ENCODE data around the gene CLK3.

CLK3 gene

GRCh38 chr15:74653426-74654102 is 37.9 kb downstream of the CLK3 start:
- TF ChIP-seq TAF1 (IDR thresholded peaks at IDR 0.05; ENCODE audit: borderline replicate concordance, insufficient read depth, low read length) (no peak), SIN3A (IDR thresholded peaks at IDR 0.05; ENCODE audit: borderline replicate concordance, insufficient read depth, low read length) (no peak), FOXP2 (optimal IDR thresholded peaks at IDR 0.05; ENCODE audit: borderline replicate concordance, extremely low read depth, extremely low read length, insufficient read depth) (no peak)

- TF ChIP-seq REST (IDR thresholded peaks at IDR 0.05; ENCODE audit: insufficient read depth in 1 of 2, low read depth in 2 of 2, low read length in 2 of 2) = no peak
- TF ChIP-seq SIN3A (IDR thresholded peaks at IDR 0.05; ENCODE audit: borderline replicate concordance, insufficient read depth, low read length) = no peak
Measured at GRCh38 chr15:74655424-74655823, 39.8 kb downstream of the CLK3 start.

GRCh38 chr15:74656935-74657535 is 41.4 kb downstream of the CLK3 start:
- TF ChIP-seq POLR2AphosphoS5 (IDR thresholded peaks at IDR 0.05; ENCODE audit: low read depth, low read length) (no peak), SIN3A (IDR thresholded peaks at IDR 0.05; ENCODE audit: borderline replicate concordance, insufficient read depth, low read length) (no peak), TAF1 (IDR thresholded peaks at IDR 0.05; ENCODE audit: borderline replicate concordance, insufficient read depth, low read length) (no peak), FOXP2 (optimal IDR thresholded peaks at IDR 0.05; ENCODE audit: borderline replicate concordance, extremely low read depth, extremely low read length, insufficient read depth) (no peak), REST (IDR thresholded peaks at IDR 0.05; ENCODE audit: insufficient read depth in 1 of 2, low read depth in 2 of 2, low read length in 2 of 2) (no peak)

GRCh38 chr15:74657846-74658245 is 42.2 kb downstream of the CLK3 start:
- no peak for TF ChIP-seq POLR2AphosphoS5 (IDR thresholded peaks at IDR 0.05; ENCODE audit: low read depth, low read length)
- TF ChIP-seq FOXP2 (optimal IDR thresholded peaks at IDR 0.05; ENCODE audit: borderline replicate concordance, extremely low read depth, extremely low read length, insufficient read depth) = no peak
- no peak for TF ChIP-seq SIN3A (IDR thresholded peaks at IDR 0.05; ENCODE audit: borderline replicate concordance, insufficient read depth, low read length)
- TF ChIP-seq REST (IDR thresholded peaks at IDR 0.05; ENCODE audit: insufficient read depth in 1 of 2, low read depth in 2 of 2, low read length in 2 of 2) = no peak
- no peak for TF ChIP-seq TAF1 (IDR thresholded peaks at IDR 0.05; ENCODE audit: borderline replicate concordance, insufficient read depth, low read length)

GRCh38 chr15:74662064-74662860 is 46.6 kb downstream of the CLK3 start:
- TF ChIP-seq SIN3A (IDR thresholded peaks at IDR 0.05; ENCODE audit: borderline replicate concordance, insufficient read depth, low read length) = no peak
